ENCODE measurements around the gene PCIF1. TPM values are rescaled to one million over a fixed set of nuclear protein-coding genes. Genes with fewer than 3 reads are reported as not detected.

PCIF1 gene
- total and polyA plus RNA-seq, 9 of the 15 experiments (the other 6 are each of a cell fraction or from before 2014, with no cell fraction given) = 5.8 to 29.4 (median 11.3) TPM

GRCh38 chr20:45944151-45944964 is 9.9 kb downstream of the PCIF1 start (continued):
- TF ChIP-seq MNT (conservative IDR thresholded peaks at IDR 0.05) (peak in 1 of 2 experiments; percentile 48; a peak in 1 of 4 replicates), ZNF507 (tag; conservative IDR thresholded peaks at IDR 0.05) (no peak), BDP1 (IDR thresholded peaks at IDR 0.05; ENCODE audit: insufficient read depth, insufficient read length) (no peak), TRIM24 (IDR thresholded peaks at IDR 0.05) (peak in 1 of 2 experiments; percentile 59; a peak in 2 of 4 replicates), ZNF778 (CRISPR knock-in tag; IDR thresholded peaks at IDR 0.05) (no peak), RAD51 (IDR thresholded peaks at IDR 0.05; ENCODE audit: borderline replicate concordance, low read depth) (no peak), ATF3 (IDR thresholded peaks at IDR 0.05) (peak; percentile 95), ATF3 (CRISPR knock-in tag; conservative IDR thresholded peaks at IDR 0.05) (peak; percentile 78; the same call in 1 of the 2 replicates), NFE2L1 (tag; IDR thresholded peaks at IDR 0.05; ENCODE audit: borderline replicate concordance, low read depth) (peak; percentile 74), RNF2 (IDR thresholded peaks at IDR 0.05) (no peak), POLR2G (IDR thresholded peaks at IDR 0.05; ENCODE audit: low read depth, low read length) (no peak), PHF8 (IDR thresholded peaks at IDR 0.05; ENCODE audit: borderline replicate concordance, low read length) (no peak), OTX1 (CRISPR knock-in tag; IDR thresholded peaks at IDR 0.05) (no peak), NRF1 (conservative IDR thresholded peaks at IDR 0.05 in 1 of 2, IDR thresholded peaks at IDR 0.05 in 1 of 2) (no peak; a peak in 1 of 4 replicates), BCOR (IDR thresholded peaks at IDR 0.05) (no peak), KHSRP (IDR thresholded peaks at IDR 0.05) (no peak), E2F1 (CRISPR knock-in tag; IDR thresholded peaks at IDR 0.05) (no peak), JUN (IDR thresholded peaks at IDR 0.05; ENCODE audit: borderline replicate concordance, low read depth, low read length) (peak; percentile 94), JUN (CRISPR knock-in tag; IDR thresholded peaks at IDR 0.05; ENCODE audit: borderline replicate concordance) (no peak), IRF1 (CRISPR knock-in tag; IDR thresholded peaks at IDR 0.05; ENCODE audit: borderline replicate concordance) (no peak), FOSL1 (tag; conservative IDR thresholded peaks at IDR 0.05) (peak; percentile 93), ZNF583 (CRISPR knock-in tag; IDR thresholded peaks at IDR 0.05) (no peak), ZNF217 (CRISPR knock-in tag; IDR thresholded peaks at IDR 0.05) (no peak), DEAF1 (CRISPR knock-in tag; IDR thresholded peaks at IDR 0.05) (no peak)

All from K562 (cell line).